Measurements from ENCODE around the gene DNM3.
A peak's percentile ranks its signal among the peaks of the same experiment; 100 is the strongest.

DNM3 gene

GRCh38 chr1:172177849-172178248 is 336.6 kb downstream of the DNM3 start:
- no peak for DNase-seq (ENCODE audit: low spot score)

- no peak for DNase-seq (ENCODE audit: low spot score)
Observed at GRCh38 chr1:172178886-172179285, 337.6 kb downstream of the DNM3 start.

GRCh38 chr1:172179918-172180317 is 338.6 kb downstream of the DNM3 start:
- DNase-seq (ENCODE audit: low spot score) = no peak

GRCh38 chr1:172180501-172181285 is 339.4 kb downstream of the DNM3 start:
- DNase-seq (ENCODE audit: low spot score) = no peak

DNA sequence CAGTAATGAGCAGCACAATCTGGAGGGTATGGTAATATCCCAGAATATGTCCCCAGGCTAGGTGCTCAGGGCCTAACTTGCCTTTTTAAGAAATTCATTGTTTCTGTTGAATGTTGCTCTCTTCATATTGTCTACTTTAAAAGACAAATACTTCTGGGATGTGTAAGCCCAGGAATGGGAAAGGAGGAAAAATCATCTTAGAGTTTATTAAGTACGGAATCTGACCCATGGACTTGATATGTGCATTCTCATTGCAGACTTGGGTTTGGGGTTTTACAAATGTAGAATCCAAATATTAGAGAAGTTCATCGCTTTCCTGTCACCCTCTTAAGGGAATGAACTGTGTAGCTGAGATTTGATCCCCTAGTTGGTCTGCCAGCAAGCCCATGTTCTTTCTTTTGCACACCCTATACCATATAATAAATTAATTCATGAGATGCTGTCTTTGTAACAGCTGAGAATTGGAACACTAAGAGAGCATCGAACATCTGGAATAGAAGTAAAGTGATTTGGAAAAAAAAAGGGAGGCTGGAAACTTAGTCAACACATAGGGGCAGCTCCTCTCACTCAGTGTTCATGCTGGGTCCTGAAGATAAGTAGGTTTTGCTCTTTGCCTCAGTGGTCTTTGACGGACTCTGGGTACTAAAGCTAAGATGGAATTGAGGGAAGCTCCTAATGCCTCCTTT is 343.4 kb downstream of the DNM3 start:
- DNase-seq (ENCODE audit: low spot score) = no peak

DNA sequence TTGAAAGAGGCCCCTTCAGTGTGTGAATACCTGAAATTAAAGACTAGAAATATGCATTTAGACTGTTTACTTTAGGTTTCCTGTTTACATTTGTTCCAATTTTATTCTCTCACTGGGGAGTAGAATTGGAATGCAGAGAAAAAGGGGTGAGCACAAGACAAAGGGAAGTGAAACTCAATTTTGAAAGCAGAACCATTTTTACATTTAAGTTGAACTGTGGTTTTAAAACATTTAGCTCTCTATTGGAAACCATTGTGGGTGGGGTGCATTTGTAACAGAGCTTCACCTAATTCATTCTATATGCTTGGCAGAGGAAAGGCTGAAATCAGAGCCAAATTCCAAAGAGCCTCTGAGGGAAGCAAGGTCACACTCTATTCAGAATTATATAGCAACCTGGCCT is 343.9 kb downstream of the DNM3 start:
- DNase-seq (ENCODE audit: low spot score) = no peak

DNA sequence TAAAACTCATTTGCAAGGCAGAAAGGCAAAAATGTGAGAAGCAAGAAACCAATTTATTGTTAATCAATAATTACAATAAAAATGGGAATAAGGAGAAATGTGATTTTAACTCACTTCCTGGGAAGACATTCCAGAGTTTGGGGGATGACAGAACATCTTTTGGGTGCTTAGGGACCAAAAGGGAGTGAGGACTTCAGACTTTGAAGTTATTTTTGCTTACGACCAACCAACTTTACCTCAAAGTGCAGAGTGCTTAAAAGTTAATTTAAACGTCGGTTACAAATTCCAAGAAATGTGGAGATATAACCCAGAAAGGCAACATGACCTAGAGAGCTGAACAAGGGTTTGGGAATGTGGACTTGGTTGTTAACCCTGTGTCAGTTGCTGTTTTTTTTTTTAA is 344.7 kb downstream of the DNM3 start:
- no peak for DNase-seq (ENCODE audit: low spot score)

DNA sequence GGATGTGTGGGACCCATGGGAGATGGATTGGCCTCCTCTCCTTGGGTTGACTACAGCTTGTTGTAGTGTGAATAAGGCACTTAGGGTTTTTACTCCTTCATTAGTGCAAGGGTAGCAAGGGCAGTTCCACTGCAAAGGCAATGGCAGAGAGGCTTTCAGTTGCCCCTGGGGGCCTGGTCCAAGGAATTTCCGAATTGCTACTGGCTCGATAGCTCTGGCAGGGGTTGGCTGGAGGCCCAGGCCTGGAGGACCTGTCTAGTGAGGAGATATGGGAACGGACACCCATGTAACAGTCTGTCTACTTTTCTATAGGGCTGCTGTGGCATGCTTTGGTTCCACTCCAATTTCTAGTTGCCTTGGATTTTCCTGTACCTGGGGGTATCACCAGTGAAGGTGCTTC is 360.3 kb downstream of the DNM3 start:
- no peak for DNase-seq (ENCODE audit: low spot score)

GRCh38 chr1:172203135-172203823 is 362.0 kb downstream of the DNM3 start:
- DNase-seq (ENCODE audit: low spot score) = peak; percentile 29

DNA sequence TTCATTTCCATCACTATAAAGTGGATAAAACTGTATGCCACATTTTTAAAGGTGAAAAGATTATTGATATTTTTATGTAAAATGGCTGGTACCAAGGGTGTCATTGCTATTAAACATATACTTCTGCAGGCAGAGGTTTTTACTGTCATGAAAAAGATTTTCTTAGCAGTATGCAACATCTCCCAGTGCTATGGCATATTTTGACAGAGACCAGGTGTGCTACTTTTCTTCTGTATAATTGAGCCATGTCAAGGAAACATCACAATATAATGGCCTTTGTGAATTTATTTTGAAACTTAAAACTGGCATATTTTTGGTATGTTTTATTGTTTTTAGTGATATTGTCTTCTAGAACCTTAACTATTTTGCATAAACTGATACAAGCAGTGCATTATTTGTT is 362.6 kb downstream of the DNM3 start:
- no peak for DNase-seq (ENCODE audit: low spot score)

DNA sequence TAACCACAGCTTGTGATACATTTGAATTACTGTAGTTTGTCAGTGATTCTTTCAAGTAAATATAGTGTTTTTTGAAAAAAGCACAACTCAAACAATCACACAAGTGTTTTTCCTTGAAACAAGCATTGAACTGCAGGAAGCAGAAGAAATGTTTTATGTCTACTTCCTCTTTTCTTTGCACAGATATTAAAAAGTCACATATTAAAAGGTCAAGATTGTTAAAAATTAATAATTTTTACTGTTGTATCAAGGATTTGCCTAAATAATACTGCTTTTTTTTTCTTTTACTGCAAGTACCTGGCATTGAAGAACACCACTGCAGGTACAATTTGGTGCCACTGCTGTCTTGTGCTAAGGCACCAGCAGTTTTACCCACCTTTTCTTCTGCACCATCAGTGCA is 365.0 kb downstream of the DNM3 start:
- DNase-seq (ENCODE audit: low spot score) = no peak

- no peak for DNase-seq (ENCODE audit: low spot score)
Observed at GRCh38 chr1:172208635-172209034, 367.3 kb downstream of the DNM3 start.

DNA sequence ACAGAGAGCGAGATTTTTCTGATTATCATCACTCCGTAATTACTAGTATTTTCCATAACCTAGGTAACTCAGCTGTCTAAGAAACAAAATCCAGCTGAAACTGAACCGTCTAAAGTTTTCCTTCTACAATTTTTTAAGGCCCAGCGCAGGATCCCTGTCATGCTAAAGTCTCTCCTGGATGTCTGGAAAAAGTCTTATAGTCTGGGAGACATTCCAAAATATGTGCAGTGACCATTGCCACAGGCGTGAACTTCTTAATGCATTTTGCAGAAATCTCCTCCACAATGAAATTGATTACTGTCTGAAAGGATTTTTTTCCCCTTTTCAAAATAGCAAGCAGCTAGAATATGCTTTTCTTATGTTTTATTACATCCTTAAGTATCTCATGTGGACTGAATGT is 369.9 kb downstream of the DNM3 start:
- DNase-seq (ENCODE audit: low spot score) = no peak

- no peak for DNase-seq (ENCODE audit: low spot score)
Observed at GRCh38 chr1:172212124-172212523, 370.8 kb downstream of the DNM3 start.

DNA sequence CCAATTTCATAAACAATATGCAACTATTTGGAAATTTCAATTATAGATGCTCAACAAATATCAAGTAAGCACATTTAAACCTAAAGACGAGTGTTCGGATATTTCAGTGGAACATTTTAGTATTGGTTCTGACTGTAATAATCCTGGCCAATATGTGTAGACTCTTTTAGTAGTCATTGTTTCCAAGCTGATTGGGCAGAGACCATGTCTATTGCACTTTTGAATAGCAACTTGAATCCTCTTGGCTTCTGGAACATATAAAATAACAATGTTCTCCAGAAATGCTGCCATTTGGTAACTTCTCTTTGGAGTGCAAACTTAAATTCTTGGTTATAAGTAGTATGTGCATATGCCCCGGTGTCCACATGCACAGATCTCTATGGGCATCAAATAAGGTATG is 373.7 kb downstream of the DNM3 start:
- DNase-seq (ENCODE audit: low spot score) = no peak

GRCh38 chr1:172219966-172220365 is 378.7 kb downstream of the DNM3 start:
- DNase-seq (ENCODE audit: low spot score) = no peak

GRCh38 chr1:172220376-172220775 is 379.1 kb downstream of the DNM3 start:
- DNase-seq (ENCODE audit: low spot score) = no peak

- no peak for DNase-seq (ENCODE audit: low spot score)
Observed at GRCh38 chr1:172221436-172221835, 380.1 kb downstream of the DNM3 start.

- no peak for DNase-seq (ENCODE audit: low spot score)
Observed at GRCh38 chr1:172224871-172225270, 383.6 kb downstream of the DNM3 start.

GRCh38 chr1:172229942-172230341 is 388.6 kb downstream of the DNM3 start:
- no peak for DNase-seq (ENCODE audit: low spot score)

DNA sequence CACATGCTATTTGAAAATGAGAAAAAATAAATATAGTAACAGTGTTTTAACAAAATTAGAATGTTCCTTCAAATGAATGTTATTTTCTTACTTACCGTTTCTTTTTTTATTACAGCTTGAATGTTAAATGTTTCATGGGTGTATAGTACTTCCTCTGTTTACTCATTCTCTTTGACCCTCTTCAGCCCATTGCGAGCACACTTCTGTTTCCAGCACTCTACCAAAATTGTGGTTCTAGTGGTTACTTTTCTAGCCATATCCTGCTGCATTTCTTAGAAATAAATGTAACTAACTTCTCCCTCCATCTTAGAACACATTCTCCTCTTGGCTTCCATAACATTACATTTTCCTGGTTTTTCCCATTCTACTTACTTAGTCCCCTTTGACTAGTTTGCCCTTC is 389.2 kb downstream of the DNM3 start:
- no peak for DNase-seq (ENCODE audit: low spot score)

GRCh38 chr1:172236958-172237357 is 395.7 kb downstream of the DNM3 start:
- no peak for DNase-seq (ENCODE audit: low spot score)

GRCh38 chr1:172238158-172238557 is 396.9 kb downstream of the DNM3 start:
- DNase-seq (ENCODE audit: low spot score) = no peak

Data from iPS-NIHi11 (cell line).